ENCODE results near the gene RC3H2.
A peak's percentile ranks its signal among the peaks of the same experiment; 100 is the strongest.
"Not testable (repeated sequence)": the region's sequence is repeated elsewhere in the genome, so short reads cannot be mapped to it uniquely, and the experiment has no call there.

Gene RC3H2

DNA sequence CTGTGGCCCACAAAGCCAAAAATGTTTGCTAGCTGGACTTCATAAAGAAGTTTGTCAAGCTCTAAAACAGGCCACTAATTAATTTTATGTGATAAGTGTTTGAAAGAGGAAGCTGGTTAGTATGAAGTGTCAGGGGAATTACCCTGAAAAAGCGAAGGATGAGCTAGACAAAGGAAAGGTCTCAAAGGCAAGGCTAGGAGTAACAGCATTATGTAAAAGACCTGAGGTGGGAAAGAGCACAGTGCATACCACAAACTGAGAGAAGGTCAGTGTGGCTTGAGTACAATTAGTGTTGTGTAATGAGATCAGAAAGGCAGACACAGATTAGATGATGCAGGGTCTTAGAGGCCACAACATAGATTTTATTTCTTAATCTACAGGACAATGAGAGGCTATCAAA is 29.6 kb downstream of the RC3H2 start:
- H3K9me3 Mint-ChIP-seq (ENCODE audit: low read depth) = no peaks in the 10 kb centered on the region
- H3K36me3 Mint-ChIP-seq = peaks cover 15% of the 10 kb centered on the region
- H3K4me3 Mint-ChIP-seq = no peak overlapping the region
- H3K27ac Mint-ChIP-seq = no peak overlapping the region
- no peaks in the 10 kb centered on the region for H3K27me3 Mint-ChIP-seq
- H3K4me1 Mint-ChIP-seq (ENCODE audit: low read depth) = no peaks in the 10 kb centered on the region

DNA sequence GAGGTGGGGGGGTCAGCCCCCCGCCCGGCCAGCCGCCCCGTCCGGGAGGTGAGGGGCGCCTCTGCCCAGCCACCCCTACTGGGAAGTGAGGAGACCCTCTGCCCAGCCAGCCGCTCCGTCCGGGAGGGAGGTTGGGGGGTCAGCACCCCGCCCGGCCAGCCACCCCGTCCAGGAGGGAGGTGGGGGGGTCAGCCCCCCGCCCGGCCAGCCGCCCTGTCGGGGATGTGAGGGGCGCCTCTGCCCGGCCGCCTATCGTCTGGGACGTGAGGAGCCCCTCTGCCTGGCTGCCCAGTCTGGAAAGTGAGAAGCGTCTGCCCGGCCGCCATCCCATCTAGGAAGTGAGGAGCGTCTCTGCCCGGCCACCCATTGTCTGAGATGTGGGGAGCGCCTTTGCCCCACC is 37.9 kb downstream of the RC3H2 start:
- H3K36me3 Mint-ChIP-seq = not testable (repeated sequence)

DNA sequence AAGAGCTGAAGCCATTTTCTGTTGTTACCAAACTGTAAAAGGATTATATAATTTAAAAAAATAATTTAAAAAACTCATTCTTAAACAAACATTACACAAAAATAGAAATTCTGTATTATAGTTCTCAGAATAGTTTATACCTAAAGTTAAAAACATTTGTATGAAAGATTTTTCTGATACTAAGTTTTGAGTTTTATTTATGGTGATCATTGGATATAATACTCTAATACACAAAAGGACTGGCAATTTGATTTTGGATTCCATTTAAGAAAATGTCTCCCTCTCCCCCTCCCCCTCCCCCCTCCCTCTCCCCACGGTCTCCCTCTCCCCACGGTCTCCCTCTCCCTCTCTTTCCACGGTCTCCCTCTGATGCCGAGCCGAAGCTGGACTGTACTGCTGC is 39.1 kb downstream of the RC3H2 start:
- H3K27ac Mint-ChIP-seq = no peak overlapping the region
- peaks cover 8% of the 10 kb centered on the region for H3K36me3 Mint-ChIP-seq
- no peak overlapping the region for H3K4me3 Mint-ChIP-seq
- H3K9me3 Mint-ChIP-seq (ENCODE audit: low read depth) = no peaks in the 10 kb centered on the region
- H3K27me3 Mint-ChIP-seq = no peaks in the 10 kb centered on the region
- peaks cover 1% of the 10 kb centered on the region for H3K4me1 Mint-ChIP-seq (ENCODE audit: low read depth)

More for the DNA sequence above, 37.9 kb downstream of the RC3H2 start:
- H3K4me3 Mint-ChIP-seq; H3K4me1 Mint-ChIP-seq (ENCODE audit: low read depth); H3K27ac Mint-ChIP-seq; H3K9me3 Mint-ChIP-seq (ENCODE audit: low read depth); H3K27me3 Mint-ChIP-seq: not testable (repeated sequence)

DNA sequence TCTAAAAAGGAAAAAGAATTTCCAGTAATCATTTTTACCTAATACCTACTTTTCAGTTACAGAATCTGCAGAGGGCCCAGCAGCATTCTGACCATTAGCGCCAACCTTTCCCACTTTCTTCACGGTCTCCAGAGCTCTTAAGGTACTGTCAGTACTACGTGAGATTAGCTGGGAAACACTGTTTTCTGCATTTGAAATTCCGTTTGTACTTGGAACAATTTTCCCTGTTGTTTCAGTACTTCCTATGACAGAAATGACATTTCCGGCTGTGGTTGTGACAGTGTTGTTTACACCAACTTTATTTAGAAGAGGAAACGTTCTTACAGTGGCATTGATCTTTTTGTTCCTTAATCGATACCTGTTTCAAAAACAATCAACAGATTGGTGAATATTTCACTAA is 39.9 kb downstream of the RC3H2 start:
- Mint-ChIP-seq H3K36me3 (peaks cover 3% of the 10 kb centered on the region), H3K9me3 (ENCODE audit: low read depth) (no peaks in the 10 kb centered on the region), H3K27ac (no peak overlapping the region), H3K27me3 (no peaks in the 10 kb centered on the region), H3K4me3 (no peak overlapping the region), H3K4me1 (ENCODE audit: low read depth) (peaks cover 1% of the 10 kb centered on the region)

DNA sequence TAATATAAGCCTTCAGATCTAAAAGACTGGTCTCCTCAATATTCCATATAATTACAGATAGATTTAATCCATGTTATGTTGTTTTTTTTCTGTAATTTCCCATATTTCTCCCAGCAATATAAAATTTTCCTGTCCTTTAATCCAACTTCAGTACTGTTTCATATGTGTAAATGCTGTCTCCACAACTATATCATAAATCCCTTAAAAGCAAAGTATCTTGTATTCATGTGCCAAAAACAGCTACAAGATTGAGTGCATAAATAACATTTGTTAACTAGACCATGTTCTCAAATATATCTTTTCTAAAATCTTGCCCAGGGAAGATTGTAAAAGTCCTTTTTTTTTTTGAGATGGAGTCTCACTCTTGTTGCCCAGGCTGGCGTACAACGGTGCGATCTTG is 41.8 kb downstream of the RC3H2 start:
- Mint-ChIP-seq H3K9me3 (ENCODE audit: low read depth) (no peaks in the 10 kb centered on the region), H3K36me3 (peaks cover 7% of the 10 kb centered on the region), H3K4me3 (no peak overlapping the region), H3K27ac (peak overlapping the region; percentile 36), H3K27me3 (no peaks in the 10 kb centered on the region), H3K4me1 (ENCODE audit: low read depth) (peaks cover 9% of the 10 kb centered on the region)

DNA sequence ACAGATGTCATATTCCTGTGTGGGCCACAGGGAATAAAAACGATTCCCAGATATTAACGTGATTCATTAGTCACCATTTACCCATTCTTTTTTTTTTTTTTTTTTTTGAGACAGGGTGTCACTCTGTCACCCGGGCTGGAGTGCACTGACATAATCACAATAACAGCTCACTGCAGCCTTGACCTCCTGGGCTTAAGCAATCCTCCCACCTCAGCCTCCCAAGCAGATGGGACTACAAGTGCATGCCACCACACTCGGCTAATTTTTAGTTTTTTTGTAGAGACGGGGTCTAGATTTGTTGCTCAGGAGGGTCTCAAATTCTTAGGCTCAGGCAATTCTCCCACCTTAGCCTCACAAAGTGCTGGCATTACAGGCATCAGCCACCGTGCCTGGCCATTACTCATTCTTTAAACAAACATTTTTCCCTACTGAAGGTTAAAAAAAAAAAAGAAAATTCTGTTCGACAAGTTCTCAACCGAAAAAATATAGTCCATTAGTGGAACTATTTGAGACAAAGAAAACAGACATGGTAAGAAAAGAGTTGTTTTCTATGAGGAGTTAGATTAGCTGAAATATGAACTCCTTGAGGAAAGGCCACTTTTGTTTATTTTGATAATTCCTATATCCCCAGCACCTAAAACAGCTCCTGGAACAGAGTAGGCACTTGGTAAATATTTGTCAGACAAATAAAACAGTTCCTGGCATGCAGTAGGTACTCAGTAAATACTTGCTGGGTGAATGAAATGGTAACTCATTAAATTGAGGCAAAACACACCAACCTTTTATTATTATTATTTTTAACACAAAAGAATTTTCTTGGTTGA is 44.6 kb downstream of the RC3H2 start:
- H3K4me1 Mint-ChIP-seq (ENCODE audit: low read depth) = peaks cover 9% of the 10 kb centered on the region
- peaks cover 7% of the 10 kb centered on the region for H3K36me3 Mint-ChIP-seq
- H3K4me3 Mint-ChIP-seq = no peak overlapping the region
- no peaks in the 10 kb centered on the region for H3K27me3 Mint-ChIP-seq
- no peak overlapping the region for H3K27ac Mint-ChIP-seq
- no peaks in the 10 kb centered on the region for H3K9me3 Mint-ChIP-seq (ENCODE audit: low read depth)

DNA sequence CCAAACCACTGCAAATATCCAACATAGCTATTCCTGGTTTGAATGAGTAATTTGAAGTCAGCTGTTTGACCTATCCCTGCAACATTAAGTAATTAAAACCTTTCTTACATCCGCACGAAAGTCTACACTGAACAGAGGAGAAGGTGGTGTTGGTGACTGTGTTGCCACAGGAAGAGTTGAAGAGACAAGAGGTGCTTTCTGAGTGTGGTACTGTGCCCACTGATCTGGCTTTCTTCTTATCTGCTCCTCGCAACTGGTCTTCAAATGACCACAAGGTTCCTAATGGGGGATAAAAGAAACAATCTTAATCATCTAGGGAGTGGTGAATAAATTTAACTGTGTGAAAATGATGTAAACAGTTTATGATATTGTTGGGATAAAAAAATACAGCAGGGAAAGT is 47.3 kb downstream of the RC3H2 start:
- peaks cover 9% of the 10 kb centered on the region for H3K4me1 Mint-ChIP-seq (ENCODE audit: low read depth)
- H3K36me3 Mint-ChIP-seq = peaks cover 12% of the 10 kb centered on the region
- no peaks in the 10 kb centered on the region for H3K9me3 Mint-ChIP-seq (ENCODE audit: low read depth)
- H3K4me3 Mint-ChIP-seq = no peak overlapping the region
- no peak overlapping the region for H3K27ac Mint-ChIP-seq
- no peaks in the 10 kb centered on the region for H3K27me3 Mint-ChIP-seq

DNA sequence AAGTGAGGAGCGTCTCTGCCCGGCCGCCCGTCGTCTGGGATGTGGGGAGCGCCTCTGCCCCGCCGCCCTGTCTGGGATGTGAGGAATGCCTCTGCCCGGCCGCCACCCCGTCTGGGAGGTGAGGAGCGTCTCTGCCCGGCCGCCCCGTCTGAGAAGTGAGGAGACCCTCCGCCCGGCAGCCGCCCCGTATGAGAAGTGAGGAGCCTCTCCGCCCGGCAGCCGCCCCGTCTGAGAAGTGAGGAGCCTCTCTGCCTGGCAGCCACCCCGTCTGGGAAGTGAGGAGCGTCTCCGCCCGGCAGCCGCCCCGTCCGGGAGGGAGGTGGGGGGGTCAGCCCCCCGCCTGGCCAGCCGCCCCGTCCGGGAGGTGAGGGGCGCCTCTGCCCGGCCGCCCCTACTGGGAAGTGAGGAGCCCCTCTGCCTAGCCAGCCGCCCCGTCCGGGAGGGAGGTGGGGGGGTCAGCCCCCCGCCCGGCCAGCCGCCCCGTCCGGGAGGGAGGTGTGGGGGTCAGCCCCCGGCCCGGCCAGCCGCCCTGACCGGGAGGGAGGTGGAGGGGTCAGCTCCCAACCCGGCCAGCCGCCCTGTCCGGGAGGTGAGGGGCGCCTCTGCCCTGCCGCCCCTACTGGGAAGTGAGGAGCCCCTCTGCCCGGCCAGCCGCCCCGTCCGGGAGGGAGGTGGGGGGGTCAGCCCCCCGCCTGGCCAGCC is 52.9 kb downstream of the RC3H2 start:
- not testable (repeated sequence) for H3K27ac Mint-ChIP-seq; H3K9me3 Mint-ChIP-seq (ENCODE audit: low read depth); H3K36me3 Mint-ChIP-seq; H3K27me3 Mint-ChIP-seq; H3K4me3 Mint-ChIP-seq
- H3K4me1 Mint-ChIP-seq (ENCODE audit: low read depth) = peaks cover 25% of the 10 kb centered on the region

DNA sequence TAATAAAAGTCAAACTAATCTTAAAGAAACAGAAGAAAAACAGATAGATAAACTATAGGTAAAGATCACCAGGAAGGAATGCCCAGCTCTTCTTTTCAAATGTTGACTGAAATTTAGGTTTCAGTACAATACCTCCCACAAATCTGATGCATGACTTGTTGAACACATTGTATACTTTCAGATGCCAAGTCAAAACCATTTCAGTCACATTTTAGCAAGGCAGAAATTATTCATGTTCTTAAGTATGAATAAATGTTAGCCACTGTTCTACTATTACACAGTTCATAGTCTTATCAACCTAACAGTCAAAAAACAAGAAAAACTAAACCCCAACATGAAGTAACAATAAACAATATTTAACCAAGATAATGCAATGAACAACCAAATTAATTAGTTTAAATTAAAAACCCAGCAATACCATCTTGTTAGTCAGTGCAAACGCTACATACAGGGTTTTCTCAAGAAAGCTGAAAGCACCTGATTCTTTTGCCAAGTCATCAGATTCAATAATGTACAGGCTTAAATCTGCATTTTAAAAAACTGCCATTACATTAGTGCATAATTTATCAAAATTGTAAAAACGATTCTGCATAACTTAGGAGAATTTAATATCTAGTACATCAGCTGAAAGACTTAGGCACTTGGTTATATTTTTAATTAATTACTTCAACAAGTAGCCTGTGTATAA is 56.8 kb downstream of the RC3H2 start:
- no peak overlapping the region for H3K4me3 Mint-ChIP-seq
- peaks cover 3% of the 10 kb centered on the region for H3K9me3 Mint-ChIP-seq (ENCODE audit: low read depth)
- H3K27ac Mint-ChIP-seq = peak overlapping the region; percentile 68
- peaks cover 54% of the 10 kb centered on the region for H3K4me1 Mint-ChIP-seq (ENCODE audit: low read depth)
- no peaks in the 10 kb centered on the region for H3K27me3 Mint-ChIP-seq
- H3K36me3 Mint-ChIP-seq = peaks cover 6% of the 10 kb centered on the region

DNA sequence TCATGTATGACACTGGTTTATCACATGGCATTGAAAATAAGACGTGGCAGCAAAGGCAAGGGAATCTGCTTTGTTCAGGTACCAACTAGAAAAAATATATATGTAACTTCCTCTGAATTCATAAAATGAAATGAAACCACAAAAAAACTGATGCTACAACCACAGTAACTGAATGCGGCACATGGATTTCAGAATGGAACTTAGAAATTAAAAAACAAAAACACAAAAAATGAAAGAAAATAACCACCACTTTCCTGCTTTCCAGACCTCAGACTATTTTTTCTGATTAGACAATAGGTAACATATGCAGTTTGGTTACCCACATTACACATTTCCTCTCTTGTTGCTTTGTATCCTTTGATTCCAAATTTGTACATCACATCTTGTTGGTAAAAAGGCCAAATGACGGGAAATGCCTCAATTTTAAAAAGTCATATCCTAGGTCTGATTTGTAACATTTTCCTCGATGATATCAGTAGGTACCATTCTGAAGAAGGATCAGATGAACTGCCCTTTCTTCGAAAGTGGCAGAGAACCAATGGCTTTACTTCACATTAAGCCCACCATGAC is 58.7 kb downstream of the RC3H2 start:
- Mint-ChIP-seq H3K4me1 (ENCODE audit: low read depth) (peaks cover 54% of the 10 kb centered on the region), H3K9me3 (ENCODE audit: low read depth) (peaks cover 3% of the 10 kb centered on the region), H3K27me3 (no peaks in the 10 kb centered on the region), H3K27ac (peak overlapping the region; percentile 89), H3K36me3 (peaks cover 6% of the 10 kb centered on the region), H3K4me3 (peak overlapping the region; percentile 20)

DNA sequence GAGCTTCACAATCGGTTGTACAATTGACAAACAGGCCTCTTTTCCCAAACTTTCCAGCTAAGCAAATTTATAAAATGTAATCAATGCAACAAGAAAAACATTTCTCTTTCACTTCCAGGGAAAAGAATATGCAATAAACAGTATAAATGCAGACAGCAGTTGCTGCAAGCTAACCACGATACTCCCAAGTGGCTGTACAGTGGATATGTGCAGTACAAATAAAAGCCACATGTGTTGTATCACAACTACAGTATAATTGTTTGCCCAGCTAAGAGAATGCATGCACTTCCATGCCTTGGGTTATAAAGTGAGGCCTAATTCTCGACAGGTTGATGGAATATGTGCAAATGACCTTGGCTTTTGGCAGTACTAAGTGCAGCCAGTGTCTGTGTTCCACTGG is 60.0 kb downstream of the RC3H2 start:
- no peaks in the 10 kb centered on the region for H3K9me3 Mint-ChIP-seq (ENCODE audit: low read depth)
- no peak overlapping the region for H3K27ac Mint-ChIP-seq
- no peaks in the 10 kb centered on the region for H3K27me3 Mint-ChIP-seq
- H3K36me3 Mint-ChIP-seq = peaks cover 3% of the 10 kb centered on the region
- peaks cover 50% of the 10 kb centered on the region for H3K4me1 Mint-ChIP-seq (ENCODE audit: low read depth)
- H3K4me3 Mint-ChIP-seq = no peak overlapping the region

DNA sequence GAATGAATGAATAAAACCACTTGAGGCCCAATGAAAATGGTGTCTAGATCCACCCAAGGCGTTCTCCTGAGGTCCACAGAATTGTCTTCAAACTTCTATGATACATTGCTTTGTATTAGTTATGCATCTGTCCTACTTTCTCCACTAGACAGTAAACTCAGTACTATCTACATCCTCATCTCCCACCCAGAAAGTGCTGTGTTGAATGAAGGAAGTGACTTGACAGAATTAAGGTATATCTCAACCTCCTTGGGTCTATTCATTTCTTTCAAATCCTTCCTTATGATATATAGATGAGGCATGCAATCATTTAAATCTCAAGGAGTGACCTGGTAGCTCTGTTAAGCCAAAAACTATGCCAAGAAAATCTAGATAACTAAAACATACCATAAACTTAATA is 61.0 kb downstream of the RC3H2 start:
- H3K27ac Mint-ChIP-seq = peak overlapping the region; percentile 66
- no peak overlapping the region for H3K4me3 Mint-ChIP-seq
- peaks cover 3% of the 10 kb centered on the region for H3K36me3 Mint-ChIP-seq
- peaks cover 44% of the 10 kb centered on the region for H3K4me1 Mint-ChIP-seq (ENCODE audit: low read depth)
- H3K9me3 Mint-ChIP-seq (ENCODE audit: low read depth) = no peaks in the 10 kb centered on the region
- H3K27me3 Mint-ChIP-seq = no peaks in the 10 kb centered on the region

DNA sequence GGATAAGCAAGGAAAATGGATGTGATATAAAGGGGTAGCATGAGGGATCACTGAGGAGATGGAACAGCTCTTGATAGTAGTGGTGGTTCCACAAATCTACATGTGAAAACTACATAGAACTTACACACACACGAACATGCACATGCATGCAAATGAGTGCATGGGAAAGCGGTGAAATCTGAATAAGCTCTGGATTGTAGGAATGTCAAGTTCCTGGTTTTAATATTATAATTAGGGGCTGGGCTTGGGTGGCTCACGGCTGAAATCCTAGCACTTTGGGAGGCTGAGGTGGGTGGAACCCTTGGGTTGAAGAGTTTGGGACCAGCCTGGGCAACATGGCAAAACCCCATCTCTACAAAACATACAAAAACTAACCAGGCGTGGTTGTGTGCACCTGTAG is 63.7 kb downstream of the RC3H2 start:
- H3K4me3 Mint-ChIP-seq = no peak overlapping the region
- no peaks in the 10 kb centered on the region for H3K9me3 Mint-ChIP-seq (ENCODE audit: low read depth)
- peaks cover 3% of the 10 kb centered on the region for H3K36me3 Mint-ChIP-seq
- no peaks in the 10 kb centered on the region for H3K27me3 Mint-ChIP-seq
- peaks cover 24% of the 10 kb centered on the region for H3K4me1 Mint-ChIP-seq (ENCODE audit: low read depth)
- no peak overlapping the region for H3K27ac Mint-ChIP-seq

DNA sequence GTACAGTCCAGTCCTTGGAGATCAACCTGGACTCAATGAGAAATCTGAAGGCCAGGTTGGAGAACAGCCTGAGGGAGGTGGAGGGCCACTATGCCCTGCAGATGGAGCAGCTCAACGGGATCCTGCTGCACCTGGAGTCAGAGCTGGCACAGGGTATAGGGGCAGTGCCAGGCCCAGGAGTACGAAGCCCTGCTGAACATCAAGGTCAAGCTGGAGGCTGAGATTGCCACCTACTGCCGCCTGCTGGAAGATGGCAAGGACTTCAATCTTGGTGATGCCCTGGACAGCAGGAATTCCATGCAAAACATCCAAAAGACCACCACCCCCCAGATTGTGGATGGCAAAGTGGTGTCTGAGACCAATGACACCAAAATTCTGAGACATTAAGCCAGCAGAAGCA is 66.7 kb downstream of the RC3H2 start:
- not testable (repeated sequence) for H3K9me3 Mint-ChIP-seq (ENCODE audit: low read depth); H3K4me3 Mint-ChIP-seq; H3K36me3 Mint-ChIP-seq; H3K27me3 Mint-ChIP-seq; H3K27ac Mint-ChIP-seq
- peaks cover 13% of the 10 kb centered on the region for H3K4me1 Mint-ChIP-seq (ENCODE audit: low read depth)

DNA sequence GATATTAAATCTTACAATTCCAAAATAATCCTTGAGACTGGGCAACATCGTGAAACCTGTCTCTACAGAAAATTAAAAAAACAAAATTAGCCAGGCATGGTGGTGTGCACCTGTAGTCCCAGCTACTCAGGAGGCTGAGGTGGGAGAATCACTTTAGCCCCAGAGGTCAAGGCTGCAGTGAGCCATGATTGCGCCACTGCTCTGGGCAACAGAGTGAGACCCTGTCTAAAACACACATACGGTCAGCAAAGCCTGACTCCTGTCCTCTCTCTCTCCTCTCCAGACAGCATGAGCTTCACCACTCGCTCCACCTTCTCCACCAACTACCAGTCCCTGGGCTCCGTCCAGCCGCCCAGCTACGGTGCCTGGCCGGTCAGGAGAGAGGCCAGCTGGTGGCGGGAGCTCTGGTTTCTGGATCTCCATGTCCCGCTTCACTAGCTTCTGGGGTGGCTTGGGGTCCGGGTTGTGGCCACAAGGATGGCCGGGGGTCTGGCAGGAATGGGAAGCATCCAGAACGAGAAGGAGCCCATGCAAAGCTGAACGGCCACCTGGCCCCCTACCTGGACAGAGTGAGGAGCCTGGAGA is 67.8 kb downstream of the RC3H2 start:
- peaks cover 13% of the 10 kb centered on the region for H3K4me1 Mint-ChIP-seq (ENCODE audit: low read depth)
- H3K36me3 Mint-ChIP-seq = no peaks in the 10 kb centered on the region
- H3K27ac Mint-ChIP-seq = no peak overlapping the region
- no peaks in the 10 kb centered on the region for H3K27me3 Mint-ChIP-seq
- H3K9me3 Mint-ChIP-seq (ENCODE audit: low read depth) = no peaks in the 10 kb centered on the region
- no peak overlapping the region for H3K4me3 Mint-ChIP-seq

Measured in activated naive CD8-positive, alpha-beta T cell (primary cell).